Activated naive CD8-positive, alpha-beta T cell treated with anti-CD3 and anti-CD28 coated beads, Interleukin-2, amount 50 U/mL, for 24 hours (primary cell): ENCODE data around the gene QPCTL.
A peak's percentile ranks its signal among the peaks of the same experiment; 100 is the strongest.
"Not testable (repeated sequence)": the region's sequence is repeated elsewhere in the genome, so short reads cannot be mapped to it uniquely, and the experiment has no call there.

ENCODE experiments used
- ATAC-seq: fragments of 150-1000 bp; cut with Tn5 transposase; one replicate; pipeline ENCODE4 v1.10.0; 2021
- DNase-seq: peaks from one replicate; pipeline ENCODE4 v3.0.0; 2021
- H3K27ac Mint-ChIP-seq: one replicate; pipeline ENCODE4 v1.8.0; 2021; ENCODE audit warnings: mild to moderate bottlenecking, mixed read lengths
- H3K27me3 Mint-ChIP-seq: one replicate; pipeline ENCODE4 v1.8.0; 2021; ENCODE audit warnings: mixed read lengths
- H3K36me3 Mint-ChIP-seq: one replicate; pipeline ENCODE4 v1.8.0; 2021; ENCODE audit warnings: low read depth, mixed read lengths
- H3K4me1 Mint-ChIP-seq: one replicate; pipeline ENCODE4 v1.8.0; 2021; ENCODE audit warnings: mixed read lengths
- H3K4me3 Mint-ChIP-seq: one replicate; pipeline ENCODE4 v1.8.0; 2021; ENCODE audit warnings: mild to moderate bottlenecking, moderate library complexity, mixed read lengths
- H3K9me3 Mint-ChIP-seq: one replicate; pipeline ENCODE4 v1.8.0; 2021; ENCODE audit warnings: mixed read lengths

Gene QPCTL

DNA sequence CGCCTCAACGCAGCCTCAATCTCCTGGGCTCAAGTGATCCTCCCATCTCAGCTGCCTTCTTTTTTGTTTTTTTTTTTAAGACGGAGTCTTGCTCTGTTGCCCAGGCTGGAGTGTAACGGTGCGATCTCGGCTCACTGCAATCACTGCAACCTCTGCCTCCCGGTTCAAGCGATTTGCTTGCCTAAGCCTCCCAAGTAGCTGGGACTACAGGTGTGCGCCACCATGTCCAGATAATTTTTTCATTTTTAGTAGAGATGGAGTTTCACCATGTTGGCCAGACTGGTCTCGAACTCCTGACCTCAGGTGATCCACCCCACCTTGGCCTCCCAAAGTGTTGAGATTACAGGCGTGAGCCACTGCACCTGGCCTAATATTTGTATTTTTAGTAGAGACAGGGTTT lies 27.6 kb downstream of the QPCTL start:
- Mint-ChIP-seq H3K36me3 (peaks cover 30% of the 10 kb centered on the region), H3K4me1 (peaks cover 47% of the 10 kb centered on the region)
- not testable (repeated sequence) for H3K4me3 Mint-ChIP-seq, H3K27ac Mint-ChIP-seq, ATAC-seq, H3K27me3 Mint-ChIP-seq, DNase-seq, H3K9me3 Mint-ChIP-seq

DNA sequence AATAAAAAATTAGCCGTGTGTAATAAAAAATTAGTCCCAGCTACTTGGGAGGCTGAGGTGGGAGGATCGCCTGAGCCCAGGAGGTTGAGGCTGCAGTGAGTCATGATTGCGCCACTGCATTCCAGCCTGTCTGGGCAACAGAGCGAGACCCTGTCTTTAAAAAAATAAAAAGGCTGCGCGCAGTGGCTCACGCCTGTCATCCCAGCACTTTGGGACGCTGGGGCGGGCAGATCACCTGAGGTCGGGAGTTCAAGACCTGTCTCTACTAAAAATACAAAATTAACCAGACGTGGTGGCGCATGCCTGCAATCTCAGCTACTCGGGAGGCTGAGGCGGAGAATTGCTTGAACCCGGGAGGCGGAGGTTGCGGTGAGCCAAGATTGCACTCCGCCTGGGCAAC lies 36.2 kb downstream of the QPCTL start:
- not testable (repeated sequence) for H3K4me3 Mint-ChIP-seq, H3K9me3 Mint-ChIP-seq, DNase-seq, ATAC-seq, H3K36me3 Mint-ChIP-seq, H3K27me3 Mint-ChIP-seq, H3K27ac Mint-ChIP-seq
- peaks cover 23% of the 10 kb centered on the region for H3K4me1 Mint-ChIP-seq

DNA sequence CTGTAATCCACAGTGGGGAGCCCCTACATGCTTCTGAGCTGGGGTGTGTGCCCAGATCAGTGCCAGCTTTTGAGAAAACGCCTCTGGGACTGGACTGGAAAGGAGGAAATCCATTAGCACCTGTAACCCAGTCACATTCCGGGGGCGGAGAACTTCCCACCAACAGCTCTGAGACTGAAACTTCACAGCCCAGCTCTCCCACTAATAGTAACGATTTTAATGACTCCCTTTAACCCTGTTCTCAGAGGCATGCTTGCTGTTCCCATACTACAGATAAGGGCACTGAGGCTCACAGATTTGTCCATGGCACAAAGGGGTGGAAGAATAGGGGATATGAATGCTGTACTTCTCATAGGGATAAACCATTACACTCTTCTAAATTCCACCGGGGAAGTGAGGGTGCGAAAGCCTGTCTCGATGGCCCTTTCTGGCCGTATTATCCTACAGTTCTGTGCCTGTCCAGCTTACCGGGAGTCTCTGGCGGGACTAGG lies 37.4 kb downstream of the QPCTL start:
- H3K27ac Mint-ChIP-seq = peak overlapping the region; percentile 88
- peak; percentile 21 for DNase-seq
- H3K4me1 Mint-ChIP-seq = peaks cover 20% of the 10 kb centered on the region
- H3K4me3 Mint-ChIP-seq = peak overlapping the region; percentile 94
- H3K27me3 Mint-ChIP-seq = no peaks in the 10 kb centered on the region
- ATAC-seq = no peak
- no peaks in the 10 kb centered on the region for H3K9me3 Mint-ChIP-seq
- no peaks in the 10 kb centered on the region for H3K36me3 Mint-ChIP-seq

DNA sequence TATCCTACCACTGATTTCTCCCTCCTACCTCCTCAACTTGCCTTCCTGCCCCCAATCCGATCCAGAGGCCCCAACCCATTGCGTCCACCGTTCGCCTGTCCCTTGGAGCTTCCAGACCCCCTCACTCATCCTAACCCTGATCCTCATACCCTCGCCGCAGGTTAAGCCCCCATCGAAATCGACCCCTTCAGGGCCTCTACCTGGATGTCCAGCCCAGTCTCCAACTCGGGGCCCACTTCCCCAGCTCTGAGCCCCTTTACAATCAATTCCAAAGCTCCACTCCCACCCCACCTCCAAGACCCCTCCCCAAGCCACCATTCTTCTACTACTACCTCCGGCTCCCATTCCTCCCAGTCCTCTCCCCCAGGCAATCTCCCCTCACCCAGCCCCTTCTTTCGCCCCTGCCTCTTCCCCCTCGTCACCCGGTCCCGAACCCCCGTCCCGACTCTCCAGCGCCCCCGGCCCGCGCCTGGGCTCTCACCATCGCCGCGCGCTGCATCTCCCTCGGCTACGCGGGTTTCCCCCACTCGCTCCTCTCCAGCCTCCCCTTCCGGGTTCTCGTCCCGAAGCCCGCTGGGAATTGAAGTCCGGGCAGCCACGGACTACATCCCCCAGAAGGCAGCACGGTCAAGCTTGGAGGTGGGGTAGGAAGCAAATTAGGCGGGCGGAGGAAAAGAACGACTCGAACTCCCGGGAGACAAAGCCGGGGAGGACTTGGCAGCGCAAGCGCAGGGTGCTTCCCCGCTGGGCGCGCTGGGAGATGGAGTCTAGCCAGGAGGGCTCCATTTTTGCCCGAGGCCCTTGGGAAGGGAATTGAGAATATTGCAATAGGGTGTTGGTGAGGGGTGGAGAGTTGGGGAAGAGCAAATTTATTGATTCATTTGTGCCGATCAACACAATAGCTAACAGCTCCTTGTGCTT lies 38.2 kb downstream of the QPCTL start, which contains the start of gene FBXO46:
FBXO46 (minus strand) TSS at position 529 of the 921 bp plus-strand sequence. CDS start 17,401 bp downstream, outside the sequence.
- ATAC-seq = peak; percentile 99
- peak; percentile 93 for DNase-seq
- no peaks in the 10 kb centered on the region for H3K36me3 Mint-ChIP-seq
- H3K9me3 Mint-ChIP-seq = no peaks in the 10 kb centered on the region
- peak within 1 kb of the TSS; percentile 88 for H3K27ac Mint-ChIP-seq
- no peaks in the 10 kb centered on the region for H3K27me3 Mint-ChIP-seq
- H3K4me1 Mint-ChIP-seq = peaks cover 20% of the 10 kb centered on the region
- H3K4me3 Mint-ChIP-seq = peak within 1 kb of the TSS; percentile 94

DNA sequence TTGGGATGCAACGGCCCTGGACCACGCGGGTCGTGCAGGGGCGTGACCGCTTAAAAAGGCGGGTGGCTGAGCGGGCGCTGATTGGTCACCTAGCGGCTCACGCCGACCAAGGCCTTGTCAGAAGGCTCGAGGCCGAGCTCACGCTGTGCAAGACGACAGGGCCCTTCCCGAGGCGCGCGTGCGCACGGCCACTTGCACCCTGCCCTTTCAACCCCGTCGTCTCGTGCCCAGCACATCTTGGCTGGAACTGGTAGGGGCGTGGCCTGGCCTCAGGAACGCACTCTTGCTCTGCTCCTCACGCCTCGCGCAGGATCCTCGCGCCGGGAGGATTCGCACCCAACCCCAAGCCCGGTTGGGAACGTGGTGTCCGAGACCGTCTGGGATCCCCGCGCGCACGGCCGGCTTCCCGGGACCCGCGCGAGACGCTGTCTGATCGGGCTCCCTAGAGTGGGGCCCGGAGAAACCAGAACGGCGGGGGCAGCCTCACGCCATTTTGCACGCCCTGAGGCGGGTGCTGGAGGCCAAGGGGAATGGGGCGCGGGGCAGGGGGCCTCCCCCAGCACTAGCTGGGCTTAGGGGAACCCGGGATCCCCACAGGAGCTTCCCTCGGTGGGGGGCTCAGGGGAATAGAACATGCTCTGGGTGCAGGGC lies 40.8 kb downstream of the QPCTL start, which contains the start of gene MEIOSIN:
MEIOSIN (plus strand) TSS at position 280 of the 651 bp plus-strand sequence. CDS start 1,938 bp downstream, outside the sequence.
- DNase-seq (no peak), ATAC-seq (no peak)
- Mint-ChIP-seq H3K4me1 (peaks cover 17% of the 10 kb centered on the region), H3K36me3 (no peaks in the 10 kb centered on the region), H3K27ac (no peak within 1 kb of the TSS), H3K4me3 (no peak within 1 kb of the TSS), H3K27me3 (no peaks in the 10 kb centered on the region), H3K9me3 (no peaks in the 10 kb centered on the region)

DNA sequence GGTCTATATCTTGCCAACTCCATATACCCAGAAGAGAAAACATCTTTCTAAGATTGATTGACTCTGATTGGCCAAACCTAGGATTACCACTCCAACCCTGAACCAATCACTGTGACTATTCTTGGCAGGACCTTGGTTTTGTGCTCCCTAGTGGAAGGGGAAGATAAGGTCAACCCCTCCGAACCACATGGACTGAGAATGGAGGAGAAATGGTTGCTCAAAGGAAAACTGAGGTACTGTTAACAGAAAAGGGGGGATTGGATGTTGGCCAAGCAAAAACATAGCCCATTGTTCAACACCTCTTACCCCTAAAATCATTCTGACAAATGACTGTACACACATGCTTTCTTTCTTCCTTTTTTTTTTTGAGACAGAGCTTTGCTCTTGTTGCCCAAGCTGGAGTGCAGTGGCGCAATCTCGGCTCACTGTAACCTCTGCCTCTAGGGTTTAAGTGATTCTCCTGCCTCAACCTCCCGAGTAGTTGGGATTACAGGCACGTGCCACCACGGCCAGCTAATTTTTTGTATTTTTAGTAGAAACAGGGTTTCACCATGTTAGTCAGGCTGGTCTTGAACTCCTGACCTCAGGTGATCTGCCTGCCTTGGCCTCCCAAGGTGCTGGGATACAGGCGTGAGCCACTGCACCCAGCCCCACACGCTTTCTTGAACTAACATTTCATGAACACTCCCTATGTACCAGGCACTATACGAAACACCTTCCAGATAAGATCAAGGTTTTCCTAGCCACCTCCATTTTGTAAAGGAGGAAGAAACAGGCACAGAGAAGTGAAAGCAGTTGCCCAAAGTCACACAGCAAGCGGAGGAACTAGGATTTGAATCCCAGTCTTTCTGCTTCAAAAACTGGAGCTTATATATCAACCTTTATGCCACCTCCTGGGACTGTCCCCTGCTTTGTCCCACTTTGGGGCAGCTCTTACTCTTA lies 47.3 kb downstream of the QPCTL start:
- H3K9me3 Mint-ChIP-seq = no peaks in the 10 kb centered on the region
- no peaks in the 10 kb centered on the region for H3K4me1 Mint-ChIP-seq
- DNase-seq = no peak
- peaks cover 9% of the 10 kb centered on the region for H3K27me3 Mint-ChIP-seq
- H3K27ac Mint-ChIP-seq = no peak overlapping the region
- H3K4me3 Mint-ChIP-seq = no peak overlapping the region
- ATAC-seq = no peak
- H3K36me3 Mint-ChIP-seq = no peaks in the 10 kb centered on the region

DNA sequence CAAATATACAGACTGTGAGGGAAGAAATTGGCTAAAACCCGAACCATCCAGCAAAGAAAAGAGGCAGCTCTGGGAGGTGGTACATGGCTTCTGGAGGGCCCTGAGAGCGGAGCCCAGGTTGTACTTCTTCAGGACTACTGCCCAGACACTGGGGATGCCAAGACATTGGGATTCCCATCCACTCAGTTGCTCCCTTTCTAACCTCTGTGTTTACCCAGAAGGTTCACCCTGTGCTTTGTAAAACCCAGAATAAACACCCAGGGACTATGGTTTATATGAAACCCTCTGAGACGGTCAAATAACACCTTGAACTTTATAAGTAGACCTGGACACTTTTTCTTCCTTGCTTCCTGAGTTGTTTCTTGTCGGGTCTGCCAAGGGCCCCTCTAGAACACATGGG lies 50.5 kb downstream of the QPCTL start:
- no peak overlapping the region for H3K27ac Mint-ChIP-seq

DNA sequence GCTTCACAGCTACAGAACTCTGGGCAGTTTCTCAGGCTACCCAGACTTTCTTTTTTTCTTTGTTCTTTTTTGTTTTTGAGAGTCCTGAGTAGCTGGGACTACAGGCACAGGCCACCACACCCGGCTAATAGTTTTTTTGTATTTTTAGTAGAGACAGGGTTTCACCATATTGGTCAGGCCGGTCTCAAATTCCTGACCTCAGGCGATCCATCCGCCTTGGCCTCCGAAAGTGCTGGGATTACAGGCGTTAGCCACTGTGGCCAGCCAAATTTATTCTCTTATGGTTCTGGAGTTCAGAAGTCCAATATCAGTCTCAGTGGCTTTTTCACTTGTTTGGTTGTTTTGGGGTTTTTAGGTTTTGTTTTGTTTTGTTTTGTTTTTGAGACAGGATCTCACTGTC lies 53.1 kb downstream of the QPCTL start:
- H3K4me3 Mint-ChIP-seq = no peak overlapping the region
- no peaks in the 10 kb centered on the region for H3K36me3 Mint-ChIP-seq
- H3K27ac Mint-ChIP-seq = no peak overlapping the region
- H3K4me1 Mint-ChIP-seq = no peaks in the 10 kb centered on the region
- ATAC-seq (no peak), DNase-seq (no peak)
- no peaks in the 10 kb centered on the region for H3K9me3 Mint-ChIP-seq
- peaks cover 16% of the 10 kb centered on the region for H3K27me3 Mint-ChIP-seq

More for the DNA sequence above, 50.5 kb downstream of the QPCTL start:
- H3K36me3 Mint-ChIP-seq = no peaks in the 10 kb centered on the region
- no peak for DNase-seq
- H3K27me3 Mint-ChIP-seq = peaks cover 18% of the 10 kb centered on the region
- H3K4me1 Mint-ChIP-seq = no peaks in the 10 kb centered on the region
- H3K4me3 Mint-ChIP-seq = no peak overlapping the region
- no peaks in the 10 kb centered on the region for H3K9me3 Mint-ChIP-seq
- no peak for ATAC-seq

DNA sequence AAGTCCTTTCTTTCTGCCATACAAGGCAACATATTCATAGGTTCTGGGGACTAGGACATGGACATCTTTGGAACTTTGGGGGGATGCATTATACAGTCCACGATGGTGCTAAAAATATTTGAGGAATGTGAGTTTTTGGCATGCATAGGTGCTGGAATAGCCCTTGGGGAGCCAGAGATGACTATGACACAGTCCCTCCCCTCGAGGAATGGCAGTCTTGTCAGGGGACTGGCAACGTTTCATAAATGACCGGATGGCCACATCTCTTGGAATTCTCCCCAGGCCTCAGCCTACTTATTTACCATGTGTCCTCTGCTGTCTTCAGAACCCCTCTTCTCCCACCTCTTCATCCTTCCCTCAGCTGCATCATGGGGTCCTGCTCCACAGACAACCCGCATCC lies 54.4 kb downstream of the QPCTL start:
- H3K27ac Mint-ChIP-seq = no peak overlapping the region
- H3K9me3 Mint-ChIP-seq = no peaks in the 10 kb centered on the region
- ATAC-seq = no peak
- no peaks in the 10 kb centered on the region for H3K36me3 Mint-ChIP-seq
- DNase-seq = no peak
- no peaks in the 10 kb centered on the region for H3K4me1 Mint-ChIP-seq
- peaks cover 16% of the 10 kb centered on the region for H3K27me3 Mint-ChIP-seq
- no peak overlapping the region for H3K4me3 Mint-ChIP-seq

DNA sequence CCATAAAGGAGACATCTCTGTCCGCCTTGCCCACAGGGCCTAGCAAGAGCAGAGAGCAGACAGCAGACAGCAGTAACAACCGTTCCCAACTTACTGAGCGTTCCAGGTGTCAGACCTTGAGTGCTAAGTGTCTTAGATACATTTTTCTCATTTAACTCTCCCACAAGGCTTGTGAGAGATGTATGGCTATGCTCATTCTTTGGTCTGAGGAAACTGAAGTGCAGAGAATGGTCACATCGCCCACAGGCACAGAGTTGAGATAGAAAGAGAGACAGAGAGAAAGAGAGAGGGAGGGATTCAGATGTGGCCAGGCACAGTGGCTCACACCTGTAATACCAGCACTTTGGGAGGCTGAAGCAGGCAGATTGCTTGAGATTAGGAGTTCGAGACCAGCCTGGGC lies 55.0 kb downstream of the QPCTL start:
- no peak overlapping the region for H3K4me3 Mint-ChIP-seq
- no peak for ATAC-seq
- H3K4me1 Mint-ChIP-seq = no peaks in the 10 kb centered on the region
- no peaks in the 10 kb centered on the region for H3K9me3 Mint-ChIP-seq
- H3K36me3 Mint-ChIP-seq = no peaks in the 10 kb centered on the region
- no peak overlapping the region for H3K27ac Mint-ChIP-seq
- no peak for DNase-seq
- H3K27me3 Mint-ChIP-seq = peaks cover 13% of the 10 kb centered on the region

DNA sequence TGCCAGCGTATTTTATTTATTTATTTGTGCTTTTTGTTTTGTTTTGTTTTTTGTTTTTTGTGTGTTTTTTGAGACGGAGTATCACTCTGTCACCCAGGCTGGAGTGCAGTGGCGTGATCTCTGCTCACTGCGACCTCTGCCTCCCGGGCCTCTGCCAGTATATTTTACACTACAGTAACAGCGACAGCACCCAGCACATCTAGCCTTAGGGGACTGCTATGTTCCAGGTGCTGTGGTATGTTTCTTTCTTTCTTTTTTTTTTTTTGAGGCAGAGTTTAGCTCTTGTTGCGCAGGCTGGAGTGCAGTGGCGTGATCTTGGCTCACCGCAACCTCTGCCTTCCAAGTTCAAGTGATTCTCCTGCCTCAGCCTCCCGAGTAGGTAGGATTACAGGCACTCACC lies 59.0 kb downstream of the QPCTL start:
- DNase-seq, H3K4me3 Mint-ChIP-seq: not testable (repeated sequence)

DNA sequence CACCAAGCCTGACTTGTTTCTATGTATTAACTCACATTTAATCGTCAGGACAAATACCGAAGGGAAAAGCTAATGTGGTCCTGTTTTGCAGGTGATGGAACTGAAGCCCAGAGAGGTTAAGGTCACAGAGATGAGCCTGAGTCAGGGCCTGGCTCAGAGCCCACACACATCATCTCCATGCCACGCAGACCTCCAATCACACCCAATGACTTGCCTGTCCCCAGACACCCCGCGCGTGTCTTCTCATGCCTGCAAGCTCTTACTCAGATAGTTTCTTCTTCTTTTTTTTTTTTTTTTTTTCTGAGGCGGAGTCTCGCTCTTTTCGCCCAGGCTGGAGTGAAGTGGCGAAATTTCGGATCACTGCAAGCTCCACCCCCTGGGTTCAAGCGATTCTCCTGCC lies 60.2 kb downstream of the QPCTL start:
- no peak overlapping the region for H3K27ac Mint-ChIP-seq
- no peaks in the 10 kb centered on the region for H3K36me3 Mint-ChIP-seq
- no peak overlapping the region for H3K4me3 Mint-ChIP-seq
- peaks cover 2% of the 10 kb centered on the region for H3K27me3 Mint-ChIP-seq
- no peaks in the 10 kb centered on the region for H3K4me1 Mint-ChIP-seq
- peak; percentile 54 for ATAC-seq
- DNase-seq = no peak
- H3K9me3 Mint-ChIP-seq = no peaks in the 10 kb centered on the region

More for the DNA sequence above, 59.0 kb downstream of the QPCTL start:
- ATAC-seq, H3K27ac Mint-ChIP-seq, H3K27me3 Mint-ChIP-seq, H3K36me3 Mint-ChIP-seq, H3K4me1 Mint-ChIP-seq, H3K9me3 Mint-ChIP-seq: not testable (repeated sequence)

DNA sequence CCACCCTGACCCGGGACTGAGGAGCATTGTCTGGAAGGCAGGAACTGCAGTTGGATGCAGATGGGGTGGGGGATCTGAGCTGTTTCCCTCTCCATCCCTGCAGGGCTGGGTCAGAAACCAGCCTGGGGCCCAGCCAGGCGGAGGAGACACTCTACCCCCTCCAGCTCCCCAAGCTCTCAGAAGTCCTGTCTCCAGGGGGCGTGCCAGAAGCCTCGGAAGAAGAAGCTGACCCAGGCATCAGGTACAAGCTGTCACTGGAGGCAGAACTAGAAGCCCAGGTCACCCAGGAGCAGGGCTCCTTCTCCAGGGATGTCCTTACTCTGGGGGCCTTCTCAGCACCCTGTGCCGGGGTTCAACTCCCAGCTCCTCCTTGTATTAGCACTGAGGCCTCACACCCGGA lies 61.1 kb downstream of the QPCTL start:
- no peaks in the 10 kb centered on the region for H3K9me3 Mint-ChIP-seq
- no peak overlapping the region for H3K27ac Mint-ChIP-seq
- DNase-seq (no peak), ATAC-seq (no peak)
- no peaks in the 10 kb centered on the region for H3K36me3 Mint-ChIP-seq
- no peaks in the 10 kb centered on the region for H3K4me1 Mint-ChIP-seq
- no peak overlapping the region for H3K4me3 Mint-ChIP-seq
- no peaks in the 10 kb centered on the region for H3K27me3 Mint-ChIP-seq
